ENCODE data around the gene TNK2. TPM values are rescaled to one million over a fixed set of nuclear protein-coding genes. Genes with fewer than 3 reads are reported as not detected.

Gene TNK2
- polyA plus RNA-seq, 4 donors, result 6.7 to 32.8 (median 16.2) TPM

GRCh38 chr3:195893516-195893915, 14.8 kb downstream of the TNK2 start:
- FAIRE-seq (no peak), DNase-seq (no peak)
- Histone ChIP-seq H3K27ac (ENCODE audit: low read depth in 1 of 3, low read length in 2 of 3) (peak overlapping the region in 1 of 3 donors; percentile 69), H3K36me3 (ENCODE audit: control insufficient read depth in 3 of 3, insufficient read depth in 2 of 3, low read depth in 1 of 3, low read length in 3 of 3) (peaks cover 0 to 14% (median 0%) of the 10 kb centered on the region in 3 donors), H3K4me1 (ENCODE audit: control insufficient read depth in 3 of 3, insufficient read depth in 2 of 3, low read depth in 1 of 3, low read length in 2 of 3) (peaks cover 0 to 28% (median 0%) of the 10 kb centered on the region in 3 donors), H3K9me3 (ENCODE audit: control insufficient read depth in 2 of 2, insufficient read depth in 1 of 2, low read depth in 1 of 2, low read length in 1 of 2) (no peaks in the 10 kb centered on the region), H3K27me3 (ENCODE audit: control insufficient read depth in 3 of 3, insufficient read depth in 3 of 3, low read length in 3 of 3) (no peaks in the 10 kb centered on the region), H3K4me3 (ENCODE audit: low read depth in 1 of 3, low read length in 3 of 3) (no peak overlapping the region)
- 61 to 90% (median 81%) methylated on average over 4 of the region's 4 CpGs for WGBS, 3 donors

DNA sequence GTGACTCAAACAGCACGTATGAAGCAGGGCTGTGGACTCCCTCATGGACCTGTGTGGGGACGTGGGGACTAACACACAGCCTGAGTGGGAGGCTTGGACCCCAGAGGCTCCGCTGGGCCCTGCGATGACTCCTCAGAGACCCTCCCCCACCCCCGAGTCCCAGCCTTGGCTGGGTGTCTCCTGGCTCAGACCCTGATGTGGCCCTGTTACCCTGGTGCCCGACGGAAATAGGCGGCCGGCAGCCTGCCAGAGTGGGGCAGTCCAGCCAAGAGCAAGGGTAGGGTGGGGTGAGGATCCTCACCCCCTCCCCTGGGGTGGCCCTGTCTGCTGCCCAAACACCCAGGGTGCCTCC, 15.3 kb downstream of the TNK2 start:
- Histone ChIP-seq H3K4me3 (ENCODE audit: low read depth in 1 of 3, low read length in 3 of 3) (no peak overlapping the region), H3K9me3 (ENCODE audit: control insufficient read depth in 2 of 2, insufficient read depth in 1 of 2, low read depth in 1 of 2, low read length in 1 of 2) (no peaks in the 10 kb centered on the region), H3K27me3 (ENCODE audit: control insufficient read depth in 3 of 3, insufficient read depth in 3 of 3, low read length in 3 of 3) (no peaks in the 10 kb centered on the region), H3K36me3 (ENCODE audit: control insufficient read depth in 3 of 3, insufficient read depth in 2 of 3, low read depth in 1 of 3, low read length in 3 of 3) (peaks cover 0 to 19% (median 0%) of the 10 kb centered on the region in 3 donors), H3K27ac (ENCODE audit: low read depth in 1 of 3, low read length in 2 of 3) (peak overlapping the region in 2 of 3 donors; percentile 57 to 69), H3K4me1 (ENCODE audit: control insufficient read depth in 3 of 3, insufficient read depth in 2 of 3, low read depth in 1 of 3, low read length in 2 of 3) (peaks cover 0 to 28% (median 0%) of the 10 kb centered on the region in 3 donors)
- no peak for DNase-seq
- WGBS, 3 donors, result 53 to 75% (median 66%) methylated on average over 7 to 9 of the region's 9 CpGs
- no peak for FAIRE-seq

DNA sequence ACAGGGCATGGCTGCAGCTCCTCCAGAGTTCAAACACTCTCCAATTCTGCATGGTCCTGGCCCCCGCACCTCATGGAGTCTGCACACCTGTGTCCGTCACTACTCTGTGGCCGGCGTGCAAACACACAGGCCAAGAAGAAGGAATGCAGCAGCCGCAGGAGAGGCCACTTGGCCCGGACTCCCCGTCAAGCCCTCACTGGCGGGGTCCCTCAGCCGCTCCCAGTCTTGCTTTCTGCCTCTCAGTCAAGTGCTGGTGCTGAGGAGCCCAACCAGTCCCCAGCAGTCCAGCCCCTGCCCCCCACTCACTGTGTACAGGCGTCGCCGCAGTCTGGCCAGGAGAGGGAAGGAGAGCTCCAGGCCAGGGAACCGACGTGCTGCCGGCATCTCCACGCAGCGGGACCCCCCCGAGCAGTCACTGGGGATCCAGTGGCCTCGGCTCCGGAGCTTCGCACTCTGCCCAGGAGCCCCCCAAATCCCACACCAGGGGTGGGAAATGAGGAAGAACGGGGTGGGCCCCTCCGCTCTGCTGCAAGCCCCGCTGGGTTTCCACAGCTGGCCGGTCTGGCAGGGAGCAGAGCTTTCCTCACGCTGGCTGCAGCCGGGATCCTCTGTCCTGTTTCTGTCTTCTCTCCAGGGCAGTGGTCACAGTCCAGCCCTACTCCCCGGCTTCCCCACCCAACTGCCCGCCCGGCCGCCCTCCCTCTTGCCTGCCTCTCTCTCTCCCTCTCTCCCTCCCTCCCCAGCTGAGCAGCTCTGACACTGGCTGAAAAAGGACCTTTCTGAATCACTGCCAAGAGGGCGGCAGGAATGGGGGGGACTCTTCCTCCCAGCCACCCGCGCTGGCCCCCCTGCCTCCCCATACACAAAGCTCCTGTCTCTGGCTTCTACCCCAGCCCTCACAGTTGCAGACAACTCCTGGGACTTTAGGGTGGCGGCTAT, 16.0 kb downstream of the TNK2 start:
- H3K4me1 ChIP-seq (ENCODE audit: control insufficient read depth in 3 of 3, insufficient read depth in 2 of 3, low read depth in 1 of 3, low read length in 2 of 3), result peaks cover 0 to 28% (median 0%) of the 10 kb centered on the region in 3 donors
- no peaks in the 10 kb centered on the region for H3K27me3 ChIP-seq (ENCODE audit: control insufficient read depth in 3 of 3, insufficient read depth in 3 of 3, low read length in 3 of 3)
- DNase-seq, result peak in 1 of 2 donors; percentile 60
- FAIRE-seq, result no peak
- H3K27ac ChIP-seq (ENCODE audit: low read depth in 1 of 3, low read length in 2 of 3), result peak overlapping the region in 2 of 3 donors; percentile 57 to 69
- H3K36me3 ChIP-seq (ENCODE audit: control insufficient read depth in 3 of 3, insufficient read depth in 2 of 3, low read depth in 1 of 3, low read length in 3 of 3), result peaks cover 0 to 25% (median 0%) of the 10 kb centered on the region in 3 donors
- H3K9me3 ChIP-seq (ENCODE audit: control insufficient read depth in 2 of 2, insufficient read depth in 1 of 2, low read depth in 1 of 2, low read length in 1 of 2), result no peaks in the 10 kb centered on the region
- WGBS, 3 donors, result 54 to 88% (median 74%) methylated on average over 30 to 35 of the region's 35 CpGs
- peak overlapping the region in 1 of 3 donors; percentile 35 for H3K4me3 ChIP-seq (ENCODE audit: low read depth in 1 of 3, low read length in 3 of 3)

DNA sequence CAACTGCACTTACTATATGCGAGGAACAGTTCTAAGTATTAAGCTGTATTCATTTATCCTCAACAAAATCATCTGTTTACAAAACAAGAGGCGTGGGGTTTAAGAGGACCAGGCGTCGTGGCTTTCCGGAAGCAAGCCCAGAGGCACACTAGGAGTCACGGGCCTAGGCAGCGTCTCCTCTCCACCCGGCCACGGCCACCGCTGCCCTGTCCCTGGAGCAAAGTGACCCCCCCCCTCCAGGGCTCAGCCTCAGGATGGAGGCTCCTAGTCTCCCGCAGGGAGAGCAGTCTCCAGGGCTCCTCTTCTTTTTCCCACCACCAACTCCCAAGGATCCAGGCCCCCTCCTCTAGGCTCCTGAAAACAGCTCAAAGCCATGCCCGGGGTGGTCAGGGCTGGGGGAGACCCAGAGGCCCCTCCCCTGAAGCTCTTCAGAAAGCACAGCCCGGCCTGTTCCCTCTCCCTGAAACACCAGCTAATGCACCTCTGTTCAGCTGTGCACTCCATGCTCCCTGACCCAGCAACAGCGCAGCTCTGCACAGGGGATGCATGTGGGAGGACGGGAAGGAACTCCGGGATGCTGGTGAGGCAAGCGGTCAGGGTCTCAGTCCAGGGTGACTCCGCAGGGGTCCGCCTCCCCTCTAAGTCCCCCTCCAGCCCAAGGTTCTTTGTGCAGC, 16.8 kb downstream of the TNK2 start:
- Histone ChIP-seq H3K27me3 (ENCODE audit: control insufficient read depth in 3 of 3, insufficient read depth in 3 of 3, low read length in 3 of 3) (no peaks in the 10 kb centered on the region), H3K9me3 (ENCODE audit: control insufficient read depth in 2 of 2, insufficient read depth in 1 of 2, low read depth in 1 of 2, low read length in 1 of 2) (no peaks in the 10 kb centered on the region), H3K4me1 (ENCODE audit: control insufficient read depth in 3 of 3, insufficient read depth in 2 of 3, low read depth in 1 of 3, low read length in 2 of 3) (peaks cover 0 to 28% (median 0%) of the 10 kb centered on the region in 3 donors), H3K36me3 (ENCODE audit: control insufficient read depth in 3 of 3, insufficient read depth in 2 of 3, low read depth in 1 of 3, low read length in 3 of 3) (peaks cover 0 to 30% (median 0%) of the 10 kb centered on the region in 3 donors), H3K27ac (ENCODE audit: low read depth in 1 of 3, low read length in 2 of 3) (no peak overlapping the region), H3K4me3 (ENCODE audit: low read depth in 1 of 3, low read length in 3 of 3) (peak overlapping the region in 1 of 3 donors; percentile 35)
- 77 to 92% (median 87%) methylated on average over 19 of the region's 19 CpGs for WGBS, 3 donors
- DNase-seq (no peak), FAIRE-seq (no peak)

- H3K36me3 ChIP-seq (ENCODE audit: control insufficient read depth in 3 of 3, insufficient read depth in 2 of 3, low read depth in 1 of 3, low read length in 3 of 3), result peaks cover 0 to 44% (median 0%) of the 10 kb centered on the region in 3 donors
- WGBS, 3 donors, result 56 to 76% (median 68%) methylated on average over 8 of the region's 8 CpGs
- no peak overlapping the region for H3K27ac ChIP-seq (ENCODE audit: low read depth in 1 of 3, low read length in 2 of 3)
- peaks cover 0 to 31% (median 0%) of the 10 kb centered on the region in 3 donors for H3K4me1 ChIP-seq (ENCODE audit: control insufficient read depth in 3 of 3, insufficient read depth in 2 of 3, low read depth in 1 of 3, low read length in 2 of 3)
- H3K27me3 ChIP-seq (ENCODE audit: control insufficient read depth in 3 of 3, insufficient read depth in 3 of 3, low read length in 3 of 3), result no peaks in the 10 kb centered on the region
- FAIRE-seq (no peak), DNase-seq (no peak)
- no peak overlapping the region for H3K4me3 ChIP-seq (ENCODE audit: low read depth in 1 of 3, low read length in 3 of 3)
- no peaks in the 10 kb centered on the region for H3K9me3 ChIP-seq (ENCODE audit: control insufficient read depth in 2 of 2, insufficient read depth in 1 of 2, low read depth in 1 of 2, low read length in 1 of 2)
Measured at GRCh38 chr3:195889870-195890295, 18.5 kb downstream of the TNK2 start.

DNA sequence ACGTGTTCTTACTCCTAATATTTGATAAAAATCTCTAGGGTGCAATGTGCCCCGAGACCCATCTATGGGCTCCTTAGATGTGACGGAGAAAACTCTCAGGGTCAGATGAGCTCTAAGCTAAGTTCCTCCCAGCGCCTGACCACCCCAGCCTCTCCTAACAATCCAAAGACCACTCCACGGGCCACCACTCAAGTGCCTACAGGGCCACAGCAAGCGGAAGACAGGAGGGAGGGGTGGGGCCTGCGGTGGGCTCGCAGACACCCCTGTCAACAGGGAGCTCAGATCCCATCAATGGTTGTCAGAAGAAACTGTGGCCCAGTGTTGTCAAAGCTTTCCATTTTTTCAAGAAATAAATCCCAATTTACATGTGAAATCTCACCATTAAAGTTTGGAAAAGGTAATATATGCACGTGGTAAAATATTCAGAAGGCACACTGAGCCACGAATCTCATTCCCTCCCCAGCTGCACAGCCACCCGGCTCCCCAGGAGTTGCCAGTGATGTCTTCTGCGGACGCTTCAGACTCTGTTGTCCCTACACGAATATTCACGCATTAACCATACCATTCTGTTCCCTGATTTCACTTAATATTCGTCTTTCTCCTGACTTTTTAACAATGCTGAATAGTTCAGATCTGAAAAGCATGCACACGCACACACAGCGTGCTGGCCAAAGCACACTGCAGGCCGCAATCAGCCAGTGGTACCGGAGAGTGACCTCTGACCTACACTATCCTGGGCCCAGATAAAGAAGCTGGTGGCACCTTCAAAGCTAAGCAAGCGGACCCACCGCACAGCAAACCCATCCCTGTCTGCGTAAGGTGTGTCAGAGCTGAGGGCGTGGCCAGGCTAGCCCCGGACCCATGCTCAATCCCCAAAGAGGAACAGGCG, 19.1 kb downstream of the TNK2 start:
- WGBS, 3 donors, result 86 to 90% (median 87%) methylated on average over 26 of the region's 26 CpGs
- Histone ChIP-seq H3K4me1 (ENCODE audit: control insufficient read depth in 3 of 3, insufficient read depth in 2 of 3, low read depth in 1 of 3, low read length in 2 of 3) (peaks cover 0 to 29% (median 0%) of the 10 kb centered on the region in 3 donors), H3K27ac (ENCODE audit: low read depth in 1 of 3, low read length in 2 of 3) (no peak overlapping the region), H3K9me3 (ENCODE audit: control insufficient read depth in 2 of 2, insufficient read depth in 1 of 2, low read depth in 1 of 2, low read length in 1 of 2) (no peaks in the 10 kb centered on the region), H3K27me3 (ENCODE audit: control insufficient read depth in 3 of 3, insufficient read depth in 3 of 3, low read length in 3 of 3) (no peaks in the 10 kb centered on the region), H3K36me3 (ENCODE audit: control insufficient read depth in 3 of 3, insufficient read depth in 2 of 3, low read depth in 1 of 3, low read length in 3 of 3) (peaks cover 0 to 50% (median 0%) of the 10 kb centered on the region in 3 donors), H3K4me3 (ENCODE audit: low read depth in 1 of 3, low read length in 3 of 3) (no peak overlapping the region)
- FAIRE-seq (no peak), DNase-seq (no peak)

DNA sequence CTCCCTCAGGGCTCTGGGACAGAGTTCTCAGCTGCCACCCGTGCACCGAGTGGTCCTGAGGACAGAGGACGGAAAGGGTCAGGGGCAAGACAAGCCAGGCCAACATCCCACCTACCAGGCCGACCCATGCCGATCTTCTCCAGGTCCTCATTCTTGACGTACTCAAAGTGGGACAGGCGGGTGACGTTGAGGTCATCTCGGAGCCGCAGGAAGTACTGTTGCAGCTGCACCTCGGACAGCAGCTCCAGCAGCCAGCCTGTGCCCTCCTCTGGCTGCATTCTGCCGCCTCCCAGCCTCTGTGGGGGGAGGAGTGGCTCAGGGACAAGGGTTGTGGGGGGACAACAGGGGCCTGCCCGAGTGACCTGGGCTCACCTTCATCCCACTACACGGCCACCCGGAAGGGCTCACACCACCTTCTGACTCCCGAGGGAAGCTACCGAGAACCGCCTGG, 20.0 kb downstream of the TNK2 start:
- Histone ChIP-seq H3K27ac (ENCODE audit: low read depth in 1 of 3, low read length in 2 of 3) (no peak overlapping the region), H3K27me3 (ENCODE audit: control insufficient read depth in 3 of 3, insufficient read depth in 3 of 3, low read length in 3 of 3) (no peaks in the 10 kb centered on the region), H3K4me1 (ENCODE audit: control insufficient read depth in 3 of 3, insufficient read depth in 2 of 3, low read depth in 1 of 3, low read length in 2 of 3) (peaks cover 0 to 25% (median 0%) of the 10 kb centered on the region in 3 donors), H3K36me3 (ENCODE audit: control insufficient read depth in 3 of 3, insufficient read depth in 2 of 3, low read depth in 1 of 3, low read length in 3 of 3) (peaks cover 0 to 55% (median 0%) of the 10 kb centered on the region in 3 donors), H3K9me3 (ENCODE audit: control insufficient read depth in 2 of 2, insufficient read depth in 1 of 2, low read depth in 1 of 2, low read length in 1 of 2) (no peaks in the 10 kb centered on the region), H3K4me3 (ENCODE audit: low read depth in 1 of 3, low read length in 3 of 3) (no peak overlapping the region)
- no peak for FAIRE-seq
- DNase-seq, result no peak
- WGBS, 3 donors, result 91 to 96% (median 96%) methylated on average over 17 to 18 of the region's 18 CpGs

Measured in small intestine (tissue), 7 donors.